Transverse colon (tissue), 4 donors: ENCODE data around the gene DLG2. TPM values are rescaled to one million over a fixed set of nuclear protein-coding genes. Genes with fewer than 3 reads are reported as not detected.

ENCODE experiments used
- DNase-seq: peaks from one replicate; pipeline ENCODE4 v3.0.0-alpha.2; 2019
- H3K27ac ChIP-seq, 4 donors: fragments of 200-600 bp; sonication (generic); 2 replicates each; pipeline ENCODE4 v1.5.1; 2016 to 2018; ENCODE audit warnings: inconsistent platforms in 4 of 4
- H3K27me3 ChIP-seq: fragments of 200-600 bp; sonication (generic); 2 replicates; pipeline ENCODE4 v1.5.1; 2017; ENCODE audit warnings: inconsistent platforms
- H3K36me3 ChIP-seq, 4 donors: fragments of 200-600 bp; sonication (generic); 2 replicates each; pipeline ENCODE4 v1.5.1; 2017 to 2019; ENCODE audit warnings: inconsistent platforms in 4 of 4
- H3K4me1 ChIP-seq, 4 donors: fragments of 200-600 bp; sonication (generic); 2 replicates each; pipeline ENCODE4 v1.5.1; 2017 to 2020; ENCODE audit warnings: inconsistent platforms in 4 of 4
- H3K4me3 ChIP-seq, 4 donors: fragments of 200-600 bp; sonication (generic); 1 replicate in 1 of 4; 2 replicates in 3 of 4; pipeline versions ENCODE4 v1.5.1 to v1.6.1; 2017 to 2019; ENCODE audit warnings: inconsistent platforms in 4 of 4
- H3K9me3 ChIP-seq, 2 donors: fragments of 200-600 bp; sonication (generic); 2 replicates each; pipeline ENCODE4 v1.5.1; 2017 to 2019; ENCODE audit warnings: inconsistent platforms in 2 of 2
- EP300 ChIP-seq: sonication (generic); formaldehyde crosslinking; IDR thresholded peaks from one replicate; pipeline ENCODE4 v1.6.1; 2017; ENCODE audit warnings: antibody characterized with exemption, low read depth
- POLR2A ChIP-seq: fragments of 450-650 bp; IDR thresholded peaks from one replicate; pipeline ENCODE4 v1.6.1; 2016; ENCODE audit warnings: antibody characterized with exemption, mild to moderate bottlenecking, moderate library complexity
- POLR2AphosphoS5 ChIP-seq, 3 donors: sonication (generic); formaldehyde crosslinking; IDR thresholded peaks; one replicate each; pipeline ENCODE4 v1.6.1; 2016; ENCODE audit warnings: antibody characterized with exemption in 3 of 3
- WGBS, 2 donors: methylation state at CpG; one replicate each; pipeline ENCODE4 v1.1.5; 2018; ENCODE audit warnings: low coverage in 1 of 2; 5-methylcytosine and 5-hydroxymethylcytosine counted together
- in situ Hi-C, 4 donors: fragments of 200-750 bp; cut with MboI; loops; one replicate each; pipeline versions ENCODE4 v1.15.0 to v1.15.1; 2017; ENCODE audit warnings: low sequenced_read_pairs in 3 of 4, low pct_ligation_motif_present in 1 of 4, low pct_unique_long_range_greater_than_20kb in 1 of 4
- intact Hi-C: fragments of 100-400 bp; cut with DNase I; formaldehyde crosslinking; loops from one replicate; pipeline ENCODE4 v1.15.1; 2023; ENCODE audit warnings: low total_unique reads
- total RNA-seq, 4 donors: library from RNA; depleted of rRNA; stranded (reverse); fragments of >200 nt; gene quantifications; one replicate each; pipeline ENCODE4 v1.1.0, GENCODE V29; 2016
- TF ChIP-seq, protein P1 (sequence below), 5 experiments: fragments of 200-600 bp in 3 of 5; fragments of 450-650 bp in 2 of 5; sonication (generic) in 3 of 5; IDR thresholded peaks; 1 replicate in 2 of 5; 2 replicates in 3 of 5; pipeline ENCODE4 v1.5.1; 2016 to 2017; ENCODE audit warnings: antibody characterized with exemption in 5 of 5, inconsistent platforms in 3 of 5, mild to moderate bottlenecking in 2 of 5, moderate library complexity in 1 of 5

The DLG2 gene
- total RNA-seq, 4 donors from 2014 or later: 1.9 to 28.3 (median 3.7) TPM

DNA sequence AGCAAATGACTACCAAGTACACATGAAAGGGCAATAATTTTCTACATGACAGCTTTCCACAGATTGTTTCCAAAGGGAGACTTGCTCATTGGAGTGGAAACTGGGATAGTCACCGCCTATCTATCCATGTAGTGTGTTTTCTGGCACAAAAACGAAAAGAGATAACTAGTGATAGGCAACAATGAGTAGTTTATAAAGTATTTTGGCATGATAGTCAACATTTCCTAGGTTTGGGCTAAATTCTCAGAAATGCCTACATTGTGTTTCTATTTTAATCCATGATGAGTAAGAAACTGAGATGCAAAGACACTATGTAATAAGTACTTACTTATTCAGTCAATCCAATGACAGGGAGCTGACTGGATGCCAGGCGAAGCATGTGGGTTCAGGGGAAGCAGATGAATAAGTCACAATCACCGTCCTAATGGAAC is 1129.1 kb downstream of the DLG2 start:
- Histone ChIP-seq H3K4me3 (no peak overlapping the region), H3K27ac (no peak overlapping the region), H3K9me3 (no peaks in the 10 kb centered on the region), H3K36me3 (no peaks in the 10 kb centered on the region), H3K27me3 (no peaks in the 10 kb centered on the region), H3K4me1 (no peaks in the 10 kb centered on the region)
- in situ Hi-C loops: no loop called here
- intact Hi-C loops: no loop called here
- no peak for DNase-seq
- 74 to 90% methylated on average over 3 to 4 of the region's 4 CpGs for WGBS, 2 donors
- TF ChIP-seq POLR2AphosphoS5 (IDR thresholded peaks at IDR 0.05): no peak
- no peak for TF ChIP-seq POLR2A
- TF ChIP-seq, protein P1, sequence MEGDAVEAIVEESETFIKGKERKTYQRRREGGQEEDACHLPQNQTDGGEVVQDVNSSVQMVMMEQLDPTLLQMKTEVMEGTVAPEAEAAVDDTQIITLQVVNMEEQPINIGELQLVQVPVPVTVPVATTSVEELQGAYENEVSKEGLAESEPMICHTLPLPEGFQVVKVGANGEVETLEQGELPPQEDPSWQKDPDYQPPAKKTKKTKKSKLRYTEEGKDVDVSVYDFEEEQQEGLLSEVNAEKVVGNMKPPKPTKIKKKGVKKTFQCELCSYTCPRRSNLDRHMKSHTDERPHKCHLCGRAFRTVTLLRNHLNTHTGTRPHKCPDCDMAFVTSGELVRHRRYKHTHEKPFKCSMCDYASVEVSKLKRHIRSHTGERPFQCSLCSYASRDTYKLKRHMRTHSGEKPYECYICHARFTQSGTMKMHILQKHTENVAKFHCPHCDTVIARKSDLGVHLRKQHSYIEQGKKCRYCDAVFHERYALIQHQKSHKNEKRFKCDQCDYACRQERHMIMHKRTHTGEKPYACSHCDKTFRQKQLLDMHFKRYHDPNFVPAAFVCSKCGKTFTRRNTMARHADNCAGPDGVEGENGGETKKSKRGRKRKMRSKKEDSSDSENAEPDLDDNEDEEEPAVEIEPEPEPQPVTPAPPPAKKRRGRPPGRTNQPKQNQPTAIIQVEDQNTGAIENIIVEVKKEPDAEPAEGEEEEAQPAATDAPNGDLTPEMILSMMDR (IDR thresholded peaks at IDR 0.05): no peak
- TF ChIP-seq EP300: no peak

DNA sequence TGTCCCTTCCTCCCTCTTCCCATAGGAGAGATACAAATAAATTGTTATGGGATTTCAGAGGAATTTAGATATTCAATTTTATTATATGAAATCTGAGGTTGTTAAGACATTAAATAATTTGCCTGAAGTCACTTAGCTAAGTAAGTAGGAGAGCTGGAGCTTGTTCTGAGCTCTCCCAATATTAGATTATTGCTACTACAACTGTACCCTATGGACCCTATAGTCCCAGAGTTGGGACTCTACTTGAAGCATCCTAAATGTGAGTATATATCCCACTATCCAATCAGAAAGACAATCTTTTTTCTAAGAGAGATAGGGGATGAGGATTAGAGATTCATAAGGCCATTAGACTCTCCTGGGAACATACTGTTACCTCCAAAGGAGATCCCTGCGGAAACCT is 1130.0 kb downstream of the DLG2 start:
- H3K9me3 ChIP-seq: no peaks in the 10 kb centered on the region
- in situ Hi-C loops (no loop called here), intact Hi-C loops (no loop called here)

DNA sequence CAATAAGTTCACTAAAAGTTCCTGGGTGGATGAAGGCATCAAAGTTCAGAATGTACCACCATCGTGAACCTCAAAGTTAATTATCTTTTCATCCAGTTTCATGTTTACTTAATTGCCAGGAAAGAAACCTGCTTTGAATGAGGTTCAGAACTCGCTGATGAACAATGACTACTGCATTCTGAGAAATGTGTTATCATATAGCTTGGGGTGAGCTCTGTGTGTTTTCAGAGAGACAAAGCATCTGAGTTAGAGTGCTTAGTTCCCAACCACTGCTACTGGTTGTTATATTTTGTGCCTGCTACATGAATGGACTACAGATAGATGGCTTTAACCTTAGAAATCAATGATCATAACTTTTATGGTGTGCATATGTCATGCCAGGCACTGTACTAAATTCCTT is 1131.0 kb downstream of the DLG2 start:
- Histone ChIP-seq H3K27me3 (no peaks in the 10 kb centered on the region), H3K4me3 (no peak overlapping the region), H3K36me3 (no peaks in the 10 kb centered on the region), H3K27ac (no peak overlapping the region), H3K4me1 (no peaks in the 10 kb centered on the region), H3K9me3 (no peaks in the 10 kb centered on the region)
- TF ChIP-seq, protein P1 (IDR thresholded peaks at IDR 0.05): no peak
- no peak for DNase-seq
- WGBS, 2 donors: 40 to 66% methylated on average over 1 to 2 of the region's 2 CpGs
- intact Hi-C loops (no loop called here), in situ Hi-C loops (no loop called here)

More for the DNA sequence above, 1130.0 kb downstream of the DLG2 start:
- no peaks in the 10 kb centered on the region for H3K27me3 ChIP-seq
- H3K36me3 ChIP-seq: no peaks in the 10 kb centered on the region
- DNase-seq: no peak
- TF ChIP-seq POLR2A (no peak), EP300 (no peak), POLR2AphosphoS5 (IDR thresholded peaks at IDR 0.05) (no peak)
- TF ChIP-seq, protein P1 (IDR thresholded peaks at IDR 0.05): no peak
- no peaks in the 10 kb centered on the region for H3K4me1 ChIP-seq
- H3K27ac ChIP-seq: no peak overlapping the region
- H3K4me3 ChIP-seq: no peak overlapping the region
- 94 to 100% methylated on average over 1 of the region's 1 CpG for WGBS, 2 donors

DNA sequence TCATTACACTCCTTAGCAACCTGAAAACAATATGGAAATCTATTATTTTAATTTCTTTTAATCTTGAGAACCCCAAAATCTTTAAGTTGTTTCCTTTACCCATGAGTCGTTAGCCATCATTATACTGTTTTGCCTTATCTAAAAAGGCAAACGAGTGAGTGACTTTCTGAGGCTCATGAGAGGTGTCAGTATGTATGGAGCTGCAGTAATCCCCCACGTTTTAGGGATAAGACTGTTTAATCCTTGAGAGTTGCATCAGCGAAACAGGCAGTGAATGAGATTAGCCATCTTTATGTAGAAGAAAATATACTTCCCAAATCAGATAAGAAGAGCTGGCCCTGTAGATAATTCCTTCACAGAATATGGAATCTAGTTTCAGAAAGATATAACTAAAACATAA is 1147.0 kb downstream of the DLG2 start:
- no peak for DNase-seq
- no peak overlapping the region for H3K27ac ChIP-seq
- TF ChIP-seq, protein P1 (IDR thresholded peaks at IDR 0.05): no peak
- TF ChIP-seq EP300 (no peak), POLR2A (no peak), POLR2AphosphoS5 (IDR thresholded peaks at IDR 0.05) (no peak)
- H3K4me1 ChIP-seq: no peaks in the 10 kb centered on the region
- H3K36me3 ChIP-seq: no peaks in the 10 kb centered on the region
- in situ Hi-C loops: no loop called here
- intact Hi-C loops: no loop called here
- 54 to 59% methylated on average over 4 of the region's 4 CpGs for WGBS, 2 donors
- H3K4me3 ChIP-seq: no peak overlapping the region
- no peaks in the 10 kb centered on the region for H3K27me3 ChIP-seq
- H3K9me3 ChIP-seq: no peaks in the 10 kb centered on the region
